Measurements from ENCODE around the gene PRPF6.

PRPF6 gene

DNA sequence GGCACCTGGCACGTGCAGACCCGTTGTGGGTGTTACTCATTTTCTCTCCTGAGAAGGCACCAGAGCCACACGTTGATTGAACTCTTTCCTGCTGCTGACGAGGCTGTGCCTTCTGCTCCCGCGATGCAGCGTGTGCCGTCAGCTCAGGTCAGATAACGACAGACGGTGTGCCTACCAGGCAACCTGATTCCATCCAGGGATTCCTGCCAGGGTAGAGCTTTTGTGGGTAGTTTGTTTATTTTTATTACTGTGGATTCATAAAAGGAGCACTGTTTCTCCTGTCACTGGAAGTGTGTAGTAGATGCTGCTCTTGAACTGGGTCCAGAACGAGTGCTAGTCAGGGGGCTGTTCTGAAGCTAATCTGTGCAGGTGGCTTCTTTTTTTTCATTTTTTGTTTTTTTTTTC lies 20.7 kb downstream of the PRPF6 start:
- no peak for DNase-seq (ENCODE audit: low read depth in 2 of 2)
- TF ChIP-seq, protein P1, sequence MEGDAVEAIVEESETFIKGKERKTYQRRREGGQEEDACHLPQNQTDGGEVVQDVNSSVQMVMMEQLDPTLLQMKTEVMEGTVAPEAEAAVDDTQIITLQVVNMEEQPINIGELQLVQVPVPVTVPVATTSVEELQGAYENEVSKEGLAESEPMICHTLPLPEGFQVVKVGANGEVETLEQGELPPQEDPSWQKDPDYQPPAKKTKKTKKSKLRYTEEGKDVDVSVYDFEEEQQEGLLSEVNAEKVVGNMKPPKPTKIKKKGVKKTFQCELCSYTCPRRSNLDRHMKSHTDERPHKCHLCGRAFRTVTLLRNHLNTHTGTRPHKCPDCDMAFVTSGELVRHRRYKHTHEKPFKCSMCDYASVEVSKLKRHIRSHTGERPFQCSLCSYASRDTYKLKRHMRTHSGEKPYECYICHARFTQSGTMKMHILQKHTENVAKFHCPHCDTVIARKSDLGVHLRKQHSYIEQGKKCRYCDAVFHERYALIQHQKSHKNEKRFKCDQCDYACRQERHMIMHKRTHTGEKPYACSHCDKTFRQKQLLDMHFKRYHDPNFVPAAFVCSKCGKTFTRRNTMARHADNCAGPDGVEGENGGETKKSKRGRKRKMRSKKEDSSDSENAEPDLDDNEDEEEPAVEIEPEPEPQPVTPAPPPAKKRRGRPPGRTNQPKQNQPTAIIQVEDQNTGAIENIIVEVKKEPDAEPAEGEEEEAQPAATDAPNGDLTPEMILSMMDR (IDR thresholded peaks at IDR 0.05; ENCODE audit: low read depth, low read length), result no peak
- H3K4me3 ChIP-seq (replicated peaks in 1 of 2; ENCODE audit: low read depth in 2 of 2, low read length in 2 of 2), result no peak overlapping the region

DNA sequence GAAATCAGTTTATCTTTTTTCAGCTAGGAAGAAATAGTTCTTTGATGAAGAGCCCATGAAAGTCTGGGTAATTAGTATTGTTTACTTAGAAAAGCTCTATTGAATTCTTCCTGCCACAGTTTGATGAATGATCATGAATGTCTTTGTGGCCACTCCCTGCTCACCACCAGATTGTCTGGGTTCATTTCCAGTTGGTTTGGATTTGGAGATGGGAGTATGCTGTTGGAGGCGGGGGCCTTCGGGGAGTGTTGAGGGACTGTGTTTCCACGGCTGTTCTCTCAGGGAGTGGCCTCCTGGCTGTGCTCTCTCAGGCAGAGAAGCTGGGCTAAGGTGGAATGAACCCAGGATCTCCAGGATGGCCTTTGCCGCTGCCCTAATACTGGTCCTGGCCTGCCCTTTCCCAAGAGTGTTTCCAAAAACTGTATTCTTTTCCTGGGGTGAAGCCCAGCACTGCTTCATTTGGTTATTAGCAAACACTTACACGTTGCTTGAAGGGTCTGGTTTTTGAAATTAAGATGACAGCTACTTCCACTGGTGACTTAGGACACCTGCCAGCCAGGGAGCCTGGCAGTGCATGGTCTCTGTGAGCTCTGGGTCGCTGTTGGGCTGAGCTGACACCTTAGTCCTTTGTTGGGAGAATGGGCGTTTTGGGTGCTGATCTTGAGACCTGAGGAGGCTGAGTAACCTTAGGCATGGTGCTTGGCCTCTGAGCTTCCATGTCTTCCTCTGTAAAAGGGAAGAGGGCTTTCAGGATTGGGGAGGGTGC lies 23.2 kb downstream of the PRPF6 start:
- TF ChIP-seq, protein P1 (IDR thresholded peaks at IDR 0.05; ENCODE audit: low read depth, low read length), result no peak
- no peak for DNase-seq (ENCODE audit: low read depth in 2 of 2)
- no peak overlapping the region for H3K4me3 ChIP-seq (replicated peaks in 1 of 2; ENCODE audit: low read depth in 2 of 2, low read length in 2 of 2)

DNA sequence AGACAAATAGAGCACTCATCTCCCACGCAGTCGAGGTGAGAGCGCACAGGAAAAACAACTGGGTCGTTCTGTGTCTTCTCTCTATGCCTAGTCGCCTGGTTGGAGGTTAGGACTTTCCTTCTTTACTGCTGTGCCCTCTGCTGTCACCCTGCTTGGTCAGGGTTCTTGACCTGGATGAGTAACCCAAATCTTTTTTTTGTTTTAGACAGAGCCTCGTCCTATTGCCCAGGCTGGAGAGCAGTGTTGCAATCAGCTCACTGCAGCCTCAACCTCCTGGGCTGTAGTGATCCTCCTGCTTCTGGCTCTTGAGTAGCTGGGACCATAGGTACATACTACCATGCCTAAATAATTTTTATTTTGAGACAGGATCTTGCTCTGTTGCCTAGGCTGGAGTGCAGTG lies 24.5 kb downstream of the PRPF6 start:
- TF ChIP-seq, protein P1 (IDR thresholded peaks at IDR 0.05; ENCODE audit: low read depth, low read length), result no peak
- no peak overlapping the region for H3K4me3 ChIP-seq (replicated peaks in 1 of 2; ENCODE audit: low read depth in 2 of 2, low read length in 2 of 2)
- DNase-seq (ENCODE audit: low read depth in 2 of 2), result peak; percentile 14 to 22

DNA sequence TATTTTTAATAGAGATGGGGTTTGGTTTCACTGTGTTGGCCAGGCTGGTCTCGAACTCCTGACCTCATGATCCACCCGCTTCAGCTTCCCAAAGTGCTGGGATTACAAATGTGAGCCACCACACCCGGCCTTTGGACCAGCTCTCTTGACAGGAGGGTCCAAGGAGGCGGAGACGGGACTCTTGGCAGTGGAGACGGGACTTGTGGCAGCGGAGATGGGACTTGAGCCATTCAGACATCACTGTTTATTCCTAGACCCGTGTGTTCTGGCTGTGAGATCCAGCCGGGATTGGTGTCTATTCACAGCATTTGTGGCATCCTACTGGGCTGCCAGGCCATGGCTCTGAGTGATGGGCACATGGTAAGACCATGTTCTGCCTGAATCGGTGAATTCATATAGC lies 25.6 kb downstream of the PRPF6 start:
- no peak for DNase-seq (ENCODE audit: low read depth in 2 of 2)
- H3K4me3 ChIP-seq (replicated peaks in 1 of 2; ENCODE audit: low read depth in 2 of 2, low read length in 2 of 2), result no peak overlapping the region
- TF ChIP-seq, protein P1 (IDR thresholded peaks at IDR 0.05; ENCODE audit: low read depth, low read length), result no peak

DNA sequence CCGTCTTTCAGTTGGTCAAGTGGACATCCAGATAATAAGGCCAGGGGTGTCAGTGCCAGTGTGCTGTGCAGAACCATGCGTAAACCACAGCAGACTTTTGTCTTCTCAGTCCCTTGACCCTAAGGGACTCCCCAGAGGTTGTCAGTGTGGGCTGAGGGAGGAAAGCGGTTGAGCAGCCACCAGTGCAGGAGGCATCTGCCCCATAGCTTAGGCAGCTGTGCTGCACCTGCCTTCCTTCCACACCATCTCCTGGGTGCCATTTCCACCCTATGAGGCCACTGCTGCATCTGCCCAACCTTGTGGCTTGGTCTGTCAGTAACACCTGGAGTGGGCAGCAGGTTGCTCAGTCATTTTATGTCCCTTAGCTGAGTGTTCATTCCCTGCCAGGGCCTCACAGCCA lies 26.0 kb downstream of the PRPF6 start:
- no peak for DNase-seq (ENCODE audit: low read depth in 2 of 2)
- H3K4me3 ChIP-seq (replicated peaks in 1 of 2; ENCODE audit: low read depth in 2 of 2, low read length in 2 of 2), result no peak overlapping the region
- TF ChIP-seq, protein P1 (IDR thresholded peaks at IDR 0.05; ENCODE audit: low read depth, low read length), result no peak

DNA sequence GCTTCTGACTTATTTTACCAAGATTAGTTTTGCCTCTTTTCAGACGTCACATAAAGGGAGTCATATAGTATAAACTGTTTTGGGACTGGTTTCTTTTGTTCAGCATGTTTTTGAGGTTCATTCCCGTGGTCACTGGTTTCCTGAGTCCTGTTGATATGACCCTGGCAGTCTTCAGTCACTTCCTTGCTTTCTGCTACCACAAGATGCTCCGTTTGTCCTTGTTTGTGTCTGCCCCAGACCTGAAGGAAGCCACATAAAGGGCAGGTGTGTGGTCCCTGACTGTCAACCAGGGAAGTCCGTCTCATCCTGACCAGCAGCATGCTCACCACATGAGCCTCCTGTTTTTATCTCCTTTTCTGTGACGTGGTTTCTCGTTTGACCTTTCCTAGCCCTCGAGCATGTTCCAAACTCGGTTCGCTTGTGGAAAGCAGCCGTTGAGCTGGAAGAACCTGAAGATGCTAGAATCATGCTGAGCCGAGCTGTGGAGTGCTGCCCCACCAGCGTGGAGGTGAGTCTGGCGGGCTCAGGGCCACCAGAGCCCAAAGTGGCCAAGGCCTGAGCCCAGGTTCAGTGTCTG lies 29.0 kb downstream of the PRPF6 start:
- no peak overlapping the region for H3K4me3 ChIP-seq (replicated peaks in 1 of 2; ENCODE audit: low read depth in 2 of 2, low read length in 2 of 2)
- no peak for DNase-seq (ENCODE audit: low read depth in 2 of 2)
- TF ChIP-seq, protein P1 (IDR thresholded peaks at IDR 0.05; ENCODE audit: low read depth, low read length), result no peak

Data from cardiac fibroblast (primary cell).